HepG2 (cell line): Measurements from ENCODE around the gene BRAT1.

Experiments used
- CBX1 ChIP-seq: IDR thresholded peaks from one replicate; pipeline ENCODE4 v1.6.1; 2016; ENCODE audit warnings: antibody characterized with exemption, low read depth
- GABPB1 ChIP-seq: IDR thresholded peaks from 2 replicates; pipeline ENCODE4 v1.6.1; 2016; ENCODE audit warnings: mild to moderate bottlenecking, missing genetic modification reagents, moderate library complexity, missing compliant biosample characterization
- NBN ChIP-seq: fragments of 450-650 bp; conservative IDR thresholded peaks from 2 replicates; pipeline ENCODE4 v1.6.1; 2017
- PAX8 ChIP-seq: sonication (generic); formaldehyde crosslinking; IDR thresholded peaks from 2 replicates; pipeline ENCODE4 v1.8.0; 2022; ENCODE audit warnings: mild to moderate bottlenecking, missing genetic modification reagents, borderline replicate concordance
- SATB2 ChIP-seq: sonication (generic); formaldehyde crosslinking; IDR thresholded peaks from 2 replicates; pipeline ENCODE4 v1.5.0; 2020; ENCODE audit warnings: missing genetic modification reagents
- SMAD3 ChIP-seq: sonication (generic); formaldehyde crosslinking; IDR thresholded peaks from 2 replicates; pipeline ENCODE4 v1.4.0; 2020; ENCODE audit warnings: missing genetic modification reagents
- ZNF205 ChIP-seq: IDR thresholded peaks from 2 replicates; pipeline ENCODE4 v1.6.1; 2018; ENCODE audit warnings: missing biosample characterization, missing genetic modification reagents
- ZNF225 ChIP-seq: sonication (generic); formaldehyde crosslinking; IDR thresholded peaks from 2 replicates; pipeline ENCODE4 v1.4.0; 2020; ENCODE audit warnings: mild to moderate bottlenecking, missing genetic modification reagents
- ZNF558 ChIP-seq: sonication (generic); formaldehyde crosslinking; IDR thresholded peaks from 2 replicates; pipeline ENCODE4 v1.9.0; 2022; ENCODE audit warnings: mild to moderate bottlenecking, missing genetic modification reagents, borderline replicate concordance
- TF ChIP-seq, protein P1 (sequence below): sonication (generic); formaldehyde crosslinking; IDR thresholded peaks from 2 replicates; pipeline ENCODE4 v1.5.0; 2020; ENCODE audit warnings: missing genetic modification reagents, mild to moderate bottlenecking, borderline replicate concordance
- TF ChIP-seq, protein P2 (sequence below): sonication (generic); formaldehyde crosslinking; IDR thresholded peaks from 2 replicates; pipeline ENCODE4 v1.5.0; 2020; ENCODE audit warnings: mild to moderate bottlenecking, missing genetic modification reagents, moderate library complexity
- TF ChIP-seq, protein P3 (sequence below): sonication (generic); formaldehyde crosslinking; IDR thresholded peaks from 2 replicates; pipeline ENCODE4 v1.4.0; 2020; ENCODE audit warnings: missing genetic modification reagents

DNA sequence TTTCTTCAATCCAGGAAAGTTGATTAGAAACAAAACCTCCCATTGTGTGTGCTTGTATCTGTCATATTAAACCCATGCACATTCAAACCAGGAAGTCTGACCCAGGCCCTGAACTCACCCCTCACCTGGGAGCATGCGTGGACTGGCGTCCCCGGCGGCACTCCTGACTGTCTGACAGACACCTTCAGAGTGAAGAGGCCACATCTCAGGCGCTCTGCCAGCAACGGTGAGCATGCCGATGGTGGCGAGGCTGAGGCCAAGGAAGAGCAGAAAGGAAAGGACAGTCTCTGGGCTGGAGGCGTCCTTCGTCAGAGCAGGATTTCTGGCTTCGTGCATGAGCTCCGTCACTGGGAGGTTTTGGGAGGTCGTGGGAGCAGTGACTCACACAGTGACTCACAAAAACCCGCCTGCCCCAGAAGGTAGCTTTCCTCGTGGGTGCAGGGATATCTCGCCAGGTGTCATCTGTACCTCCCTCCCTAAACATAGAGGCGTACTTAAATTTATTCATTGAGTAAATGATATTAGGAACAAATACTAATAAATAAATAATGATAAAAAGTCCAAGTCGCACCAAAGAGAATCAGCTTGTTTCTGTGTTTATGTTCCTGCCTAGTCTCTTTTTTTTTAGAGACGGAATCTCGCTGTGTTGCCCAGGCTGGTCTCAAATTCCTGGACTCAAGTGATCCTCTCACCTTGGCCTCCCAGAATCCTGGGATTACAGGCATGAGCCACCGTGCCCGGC lies 16.9 kb upstream of the BRAT1 start:
- no peak for TF ChIP-seq ZNF558 (CRISPR knock-in tag)
- TF ChIP-seq, protein P1, sequence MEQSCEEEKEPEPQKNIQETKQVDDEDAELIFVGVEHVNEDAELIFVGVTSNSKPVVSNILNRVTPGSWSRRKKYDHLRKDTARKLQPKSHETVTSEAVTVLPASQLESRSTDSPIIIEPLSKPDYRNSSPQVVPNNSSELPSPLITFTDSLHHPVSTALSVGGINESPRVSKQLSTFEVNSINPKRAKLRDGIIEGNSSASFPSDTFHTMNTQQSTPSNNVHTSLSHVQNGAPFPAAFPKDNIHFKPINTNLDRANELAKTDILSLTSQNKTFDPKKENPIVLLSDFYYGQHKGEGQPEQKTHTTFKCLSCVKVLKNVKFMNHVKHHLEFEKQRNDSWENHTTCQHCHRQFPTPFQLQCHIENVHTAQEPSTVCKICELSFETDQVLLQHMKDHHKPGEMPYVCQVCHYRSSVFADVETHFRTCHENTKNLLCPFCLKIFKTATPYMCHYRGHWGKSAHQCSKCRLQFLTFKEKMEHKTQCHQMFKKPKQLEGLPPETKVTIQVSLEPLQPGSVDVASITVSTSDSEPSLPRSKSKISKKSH, result no peak
- TF ChIP-seq SATB2 (CRISPR knock-in tag), result no peak
- TF ChIP-seq ZNF205 (CRISPR knock-in tag), result no peak
- TF ChIP-seq GABPB1 (CRISPR knock-in tag), result no peak
- TF ChIP-seq SMAD3 (CRISPR knock-in tag), result no peak
- TF ChIP-seq PAX8 (CRISPR knock-in tag), result no peak
- TF ChIP-seq, protein P2, sequence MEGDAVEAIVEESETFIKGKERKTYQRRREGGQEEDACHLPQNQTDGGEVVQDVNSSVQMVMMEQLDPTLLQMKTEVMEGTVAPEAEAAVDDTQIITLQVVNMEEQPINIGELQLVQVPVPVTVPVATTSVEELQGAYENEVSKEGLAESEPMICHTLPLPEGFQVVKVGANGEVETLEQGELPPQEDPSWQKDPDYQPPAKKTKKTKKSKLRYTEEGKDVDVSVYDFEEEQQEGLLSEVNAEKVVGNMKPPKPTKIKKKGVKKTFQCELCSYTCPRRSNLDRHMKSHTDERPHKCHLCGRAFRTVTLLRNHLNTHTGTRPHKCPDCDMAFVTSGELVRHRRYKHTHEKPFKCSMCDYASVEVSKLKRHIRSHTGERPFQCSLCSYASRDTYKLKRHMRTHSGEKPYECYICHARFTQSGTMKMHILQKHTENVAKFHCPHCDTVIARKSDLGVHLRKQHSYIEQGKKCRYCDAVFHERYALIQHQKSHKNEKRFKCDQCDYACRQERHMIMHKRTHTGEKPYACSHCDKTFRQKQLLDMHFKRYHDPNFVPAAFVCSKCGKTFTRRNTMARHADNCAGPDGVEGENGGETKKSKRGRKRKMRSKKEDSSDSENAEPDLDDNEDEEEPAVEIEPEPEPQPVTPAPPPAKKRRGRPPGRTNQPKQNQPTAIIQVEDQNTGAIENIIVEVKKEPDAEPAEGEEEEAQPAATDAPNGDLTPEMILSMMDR (CRISPR knock-in tag), result no peak
- no peak for TF ChIP-seq NBN
- TF ChIP-seq ZNF225 (CRISPR knock-in tag), result no peak
- TF ChIP-seq, protein P3, sequence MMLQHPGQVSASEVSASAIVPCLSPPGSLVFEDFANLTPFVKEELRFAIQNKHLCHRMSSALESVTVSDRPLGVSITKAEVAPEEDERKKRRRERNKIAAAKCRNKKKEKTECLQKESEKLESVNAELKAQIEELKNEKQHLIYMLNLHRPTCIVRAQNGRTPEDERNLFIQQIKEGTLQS, result no peak
- TF ChIP-seq CBX1, result no peak
